OCI-LY7 (cell line): Measurements from ENCODE around the gene BCAN. TPM values are rescaled to one million over a fixed set of nuclear protein-coding genes. Genes with fewer than 3 reads are reported as not detected.

Experiments used
- Bru-seq: library from RNA; stranded (reverse); fragments of 400-500 nt; gene quantifications from one replicate; lab custom pipeline; 2021; lab: Mats Ljungman, UMichigan
- BruChase-seq, 2 experiments: library from RNA; stranded (reverse); fragments of 400-500 nt; gene quantifications; one replicate each; lab custom pipeline; 2021; lab: Mats Ljungman, UMichigan
- BruUV-seq: library from RNA; stranded (reverse); fragments of 400-500 nt; replicated peaks from 2 replicates; lab custom pipeline; 2021; lab: Mats Ljungman, UMichigan
- CTCF ChIA-PET: fragments of 300-600 bp; sonication (Branson Sonifier 250); formaldehyde crosslinking; loops from one replicate; lab custom pipeline; 2022; ENCODE audit warnings: antibody characterized with exemption; ENCODE audit not compliant: unreplicated experiment; lab: Charles Lee
- POLR2A ChIA-PET: fragments of 300-600 bp; sonication (Branson Sonifier 250); formaldehyde crosslinking; loops from one replicate; lab custom pipeline; 2022; ENCODE audit warnings: antibody characterized with exemption; lab: Charles Lee
- DNase-seq: peaks from one replicate; pipeline ENCODE4 v3.0.0-alpha.2; 2015; ENCODE audit warnings: low spot score
- H2AFZ ChIP-seq: fragments of 200-600 bp; sonication (generic), shearing (Covaris generic); 2 replicates; pipeline ENCODE4 v1.6.1; 2014; ENCODE audit warnings: mild to moderate bottlenecking, antibody characterized with exemption, low read length, moderate library complexity
- H3K27ac ChIP-seq: fragments of 200-600 bp; sonication (generic); 2 replicates; pipeline ENCODE4 v1.5.1; 2014; ENCODE audit warnings: mixed run types, low read depth, mild to moderate bottlenecking, moderate library complexity, low read length, inconsistent platforms; ENCODE audit not compliant: poor library complexity, severe bottlenecking
- H3K36me3 ChIP-seq: fragments of 200-600 bp; sonication (generic); 2 replicates; pipeline ENCODE4 v1.6.1; 2014; ENCODE audit warnings: mild to moderate bottlenecking, antibody characterized with exemption, low read length, moderate library complexity, mixed read lengths; ENCODE audit not compliant: insufficient read depth
- H3K4me1 ChIP-seq: fragments of 200-600 bp; sonication (generic); 2 replicates; pipeline ENCODE4 v1.5.1; 2014; ENCODE audit warnings: mild to moderate bottlenecking, low read length; ENCODE audit not compliant: insufficient read depth, poor library complexity, severe bottlenecking
- H3K4me2 ChIP-seq: fragments of 200-600 bp; sonication (generic); 2 replicates; pipeline ENCODE4 v1.6.1; 2014; ENCODE audit warnings: mild to moderate bottlenecking, low read length
- H3K4me3 ChIP-seq: fragments of 200-600 bp; sonication (generic); 2 replicates; pipeline ENCODE4 v1.5.1; 2014; ENCODE audit warnings: mild to moderate bottlenecking, low read depth, low read length; ENCODE audit not compliant: poor library complexity, severe bottlenecking
- H3K79me2 ChIP-seq: fragments of 200-600 bp; sonication (generic); 2 replicates; pipeline ENCODE4 v1.6.1; 2016; ENCODE audit warnings: low read depth, mild to moderate bottlenecking, low read length, moderate library complexity, mixed read lengths; ENCODE audit not compliant: insufficient read depth
- H3K9me2 ChIP-seq: fragments of 200-600 bp; sonication (generic); 2 replicates; pipeline ENCODE4 v1.6.1; 2016; ENCODE audit warnings: mild to moderate bottlenecking, low read length, mixed read lengths; ENCODE audit not compliant: insufficient read depth
- H3K9me3 ChIP-seq: fragments of 200-600 bp; sonication (generic); 2 replicates; pipeline ENCODE4 v1.6.1; 2014; ENCODE audit warnings: mild to moderate bottlenecking, mixed run types, low read length, mixed read lengths
- H4K20me1 ChIP-seq: fragments of 200-600 bp; sonication (generic); 2 replicates; pipeline ENCODE4 v1.6.1; 2014; ENCODE audit warnings: mild to moderate bottlenecking, antibody characterized with exemption, low read length, moderate library complexity, mixed read lengths; ENCODE audit not compliant: insufficient read depth
- EZH2phosphoT487 ChIP-seq: fragments of 200-600 bp; sonication (generic); IDR thresholded peaks from 2 replicates; pipeline ENCODE4 v1.6.1; 2018; ENCODE audit warnings: low read depth, borderline replicate concordance, mild to moderate bottlenecking, mixed run types, antibody characterized with exemption, low read length, moderate library complexity, mixed read lengths
- intact Hi-C: fragments of 100-400 bp; cut with micrococcal nuclease; formaldehyde crosslinking; loops from one replicate; pipeline ENCODE4 v1.10.0; 2022; ENCODE audit not compliant: unreplicated experiment
- long read RNA-seq: library from polyadenylated mRNA; stranded (forward); transcript quantifications from one replicate; pipeline ENCODE4 v2.0.0, GENCODE V29; 2022
- total RNA-seq, 2 experiments: library from RNA; depleted of rRNA in 1 of 2; stranded (reverse); fragments of >200 nt in 1 of 2; shearing (Covaris generic) in 1 of 2; gene quantifications; 2 replicates each; pipeline ENCODE4 v1.2.3, GENCODE V29; 2014 to 2022
- TF ChIP-seq, protein P1 (sequence below): fragments of 200-600 bp; sonication (generic); conservative IDR thresholded peaks from 2 replicates; pipeline ENCODE4 v1.5.1; 2014; ENCODE audit warnings: mild to moderate bottlenecking, antibody characterized with exemption, low read length, moderate library complexity, mixed read lengths

BCAN gene, protein sequence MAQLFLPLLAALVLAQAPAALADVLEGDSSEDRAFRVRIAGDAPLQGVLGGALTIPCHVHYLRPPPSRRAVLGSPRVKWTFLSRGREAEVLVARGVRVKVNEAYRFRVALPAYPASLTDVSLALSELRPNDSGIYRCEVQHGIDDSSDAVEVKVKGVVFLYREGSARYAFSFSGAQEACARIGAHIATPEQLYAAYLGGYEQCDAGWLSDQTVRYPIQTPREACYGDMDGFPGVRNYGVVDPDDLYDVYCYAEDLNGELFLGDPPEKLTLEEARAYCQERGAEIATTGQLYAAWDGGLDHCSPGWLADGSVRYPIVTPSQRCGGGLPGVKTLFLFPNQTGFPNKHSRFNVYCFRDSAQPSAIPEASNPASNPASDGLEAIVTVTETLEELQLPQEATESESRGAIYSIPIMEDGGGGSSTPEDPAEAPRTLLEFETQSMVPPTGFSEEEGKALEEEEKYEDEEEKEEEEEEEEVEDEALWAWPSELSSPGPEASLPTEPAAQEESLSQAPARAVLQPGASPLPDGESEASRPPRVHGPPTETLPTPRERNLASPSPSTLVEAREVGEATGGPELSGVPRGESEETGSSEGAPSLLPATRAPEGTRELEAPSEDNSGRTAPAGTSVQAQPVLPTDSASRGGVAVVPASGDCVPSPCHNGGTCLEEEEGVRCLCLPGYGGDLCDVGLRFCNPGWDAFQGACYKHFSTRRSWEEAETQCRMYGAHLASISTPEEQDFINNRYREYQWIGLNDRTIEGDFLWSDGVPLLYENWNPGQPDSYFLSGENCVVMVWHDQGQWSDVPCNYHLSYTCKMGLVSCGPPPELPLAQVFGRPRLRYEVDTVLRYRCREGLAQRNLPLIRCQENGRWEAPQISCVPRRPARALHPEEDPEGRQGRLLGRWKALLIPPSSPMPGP
- 0.44 TPM in 1 of 2 replicates, not detected in the other for total RNA-seq (2014; rRNA removed; shearing (Covaris generic))
- not detected in 2 replicates for total RNA-seq (2022)
- percentile 12 among the genes with signal in this experiment for Bru-seq, nascent RNA
- BruChase-seq, experiment 1, labeled RNA remaining after a 6-hour chase = not detected
- not detected for BruChase-seq, experiment 2, labeled RNA remaining after a 2-hour chase
- long read RNA-seq = 0 reads

DNA sequence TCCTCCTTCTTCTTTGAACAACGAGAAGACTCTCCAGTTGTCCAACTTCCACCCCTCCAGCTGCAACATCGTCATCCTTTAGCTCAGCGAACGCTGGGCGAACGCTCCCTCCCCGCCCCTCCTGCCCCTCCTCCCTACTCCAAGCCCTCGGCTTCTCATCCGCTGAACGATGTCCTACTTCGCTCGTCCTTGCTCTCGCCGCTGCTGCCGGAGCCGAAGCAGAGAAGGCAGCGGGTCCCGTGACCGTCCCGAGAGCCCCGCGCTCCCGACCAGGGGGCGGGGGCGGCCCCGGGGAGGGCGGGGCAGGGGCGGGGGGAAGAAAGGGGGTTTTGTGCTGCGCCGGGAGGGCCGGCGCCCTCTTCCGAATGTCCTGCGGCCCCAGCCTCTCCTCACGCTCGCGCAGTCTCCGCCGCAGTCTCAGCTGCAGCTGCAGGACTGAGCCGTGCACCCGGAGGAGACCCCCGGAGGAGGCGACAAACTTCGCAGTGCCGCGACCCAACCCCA is at the start of gene BCAN:
TSS of gene BCAN (plus strand) at position 357 of the 504 bp plus-strand sequence. CDS start 3,938 bp downstream, outside the sequence.
- no peaks in the 10 kb centered on the region for H3K79me2 ChIP-seq
- no peaks in the 10 kb centered on the region for H3K9me3 ChIP-seq
- DNase-seq = no peak
- no peak within 1 kb of the TSS for H2AFZ ChIP-seq
- H3K4me1 ChIP-seq = no peaks in the 10 kb centered on the region
- no peak for TF ChIP-seq EZH2phosphoT487
- TF ChIP-seq, protein P1, sequence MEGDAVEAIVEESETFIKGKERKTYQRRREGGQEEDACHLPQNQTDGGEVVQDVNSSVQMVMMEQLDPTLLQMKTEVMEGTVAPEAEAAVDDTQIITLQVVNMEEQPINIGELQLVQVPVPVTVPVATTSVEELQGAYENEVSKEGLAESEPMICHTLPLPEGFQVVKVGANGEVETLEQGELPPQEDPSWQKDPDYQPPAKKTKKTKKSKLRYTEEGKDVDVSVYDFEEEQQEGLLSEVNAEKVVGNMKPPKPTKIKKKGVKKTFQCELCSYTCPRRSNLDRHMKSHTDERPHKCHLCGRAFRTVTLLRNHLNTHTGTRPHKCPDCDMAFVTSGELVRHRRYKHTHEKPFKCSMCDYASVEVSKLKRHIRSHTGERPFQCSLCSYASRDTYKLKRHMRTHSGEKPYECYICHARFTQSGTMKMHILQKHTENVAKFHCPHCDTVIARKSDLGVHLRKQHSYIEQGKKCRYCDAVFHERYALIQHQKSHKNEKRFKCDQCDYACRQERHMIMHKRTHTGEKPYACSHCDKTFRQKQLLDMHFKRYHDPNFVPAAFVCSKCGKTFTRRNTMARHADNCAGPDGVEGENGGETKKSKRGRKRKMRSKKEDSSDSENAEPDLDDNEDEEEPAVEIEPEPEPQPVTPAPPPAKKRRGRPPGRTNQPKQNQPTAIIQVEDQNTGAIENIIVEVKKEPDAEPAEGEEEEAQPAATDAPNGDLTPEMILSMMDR = no peak
- H3K36me3 ChIP-seq = no peaks in the 10 kb centered on the region
- no peak within 1 kb of the TSS for H3K4me3 ChIP-seq
- H3K27ac ChIP-seq = no peak within 1 kb of the TSS
- no peaks in the 10 kb centered on the region for H3K9me2 ChIP-seq
- no peak within 1 kb of the TSS for H3K4me2 ChIP-seq
- ChIA-PET CTCF (no interaction called here), POLR2A (no interaction called here)
- intact Hi-C loops = no loop called here
- no peaks in the 10 kb centered on the region for H4K20me1 ChIP-seq
- BruUV-seq = no TSS peak

DNA sequence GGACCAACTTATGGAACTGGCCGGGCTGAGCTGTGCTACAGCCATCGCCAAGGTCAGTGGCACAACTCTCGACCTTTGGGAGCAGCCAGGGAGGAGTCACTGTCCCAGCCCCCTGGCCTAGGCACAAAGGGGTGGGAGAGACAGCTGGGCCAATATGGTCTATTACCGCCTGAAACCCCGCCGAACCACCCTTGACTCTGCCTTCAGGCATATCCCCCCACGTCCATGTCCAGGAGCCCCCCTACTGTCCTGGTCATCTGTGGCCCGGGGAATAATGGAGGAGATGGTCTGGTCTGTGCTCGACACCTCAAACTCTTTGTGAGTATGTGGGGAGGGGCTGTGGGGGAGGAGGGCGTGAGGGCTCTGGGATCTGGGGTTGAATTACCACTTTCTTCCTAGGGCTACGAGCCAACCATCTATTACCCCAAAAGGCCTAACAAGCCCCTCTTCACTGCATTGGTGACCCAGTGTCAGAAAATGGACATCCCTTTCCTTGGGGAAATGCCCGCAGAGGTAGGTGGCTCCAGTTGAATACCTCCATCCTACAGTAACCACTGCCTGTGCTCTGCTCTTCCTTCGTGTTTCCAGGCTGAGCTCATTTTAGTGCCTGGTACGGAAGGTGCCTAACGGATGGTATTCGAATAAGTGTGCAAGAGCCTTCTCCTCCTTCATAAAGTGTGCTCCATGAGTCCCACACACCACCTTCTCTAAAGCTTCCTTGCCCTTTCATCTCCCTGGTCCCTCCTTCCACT is 49.6 kb upstream of the BCAN start:
- H3K4me1 ChIP-seq = peaks cover 27% of the 10 kb centered on the region
- H3K4me3 ChIP-seq = peak overlapping the region; percentile 89
- POLR2A ChIA-PET = interaction anchor here (1.0 to 2.5 kb wide), 4 partner anchors 9 to 137 kb away, joined by 3 to 27 read pairs (median 4); partner anchors contain the start of gene GPATCH4
- no peak overlapping the region; the same call in 1 of the 2 replicates for H2AFZ ChIP-seq
- TF ChIP-seq, protein P1 = no peak
- TF ChIP-seq EZH2phosphoT487 = no peak
- no peak for DNase-seq
- peaks cover 49% of the 10 kb centered on the region for H3K36me3 ChIP-seq
- peak overlapping the region; percentile 82 for H3K4me2 ChIP-seq
- BruUV-seq = TSS peak; percentile 39
- CTCF ChIA-PET = interaction anchor here (0.6 to 1.1 kb wide), 3 partner anchors 10 to 12 kb away, joined by 3 to 5 read pairs (median 4); no protein-coding TSS in a partner anchor
- no peaks in the 10 kb centered on the region for H3K9me3 ChIP-seq
- intact Hi-C loops = no loop called here
- H3K27ac ChIP-seq = peak overlapping the region; percentile 50
- H3K9me2 ChIP-seq = no peaks in the 10 kb centered on the region
- H3K79me2 ChIP-seq = no peaks in the 10 kb centered on the region
- no peaks in the 10 kb centered on the region for H4K20me1 ChIP-seq
